ENCODE data around the gene GDNF. TPM values are rescaled to one million over a fixed set of nuclear protein-coding genes. Genes with fewer than 3 reads are reported as not detected.

The GDNF gene
- total RNA-seq, 4 donors from 2014 or later: not detected

DNA sequence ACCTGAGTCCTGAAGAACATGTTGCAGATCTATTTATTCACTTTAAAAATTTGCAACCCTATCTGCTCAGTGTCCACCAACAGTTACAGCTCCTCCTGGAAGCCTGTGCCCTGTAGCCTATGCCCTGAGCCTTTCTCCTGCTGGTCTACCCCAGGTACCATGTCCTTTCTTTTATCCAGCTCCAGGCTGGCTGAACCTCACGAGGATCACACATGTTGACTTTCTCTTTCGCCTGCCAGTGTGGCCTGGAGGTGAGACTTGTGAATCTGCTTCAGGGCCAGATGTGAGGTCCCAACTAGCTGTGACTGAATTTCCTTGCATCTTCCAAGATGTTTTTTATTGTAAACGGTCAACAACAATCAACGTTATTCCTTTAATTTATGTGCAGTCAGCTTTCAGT is 70.7 kb downstream of the GDNF start:
- Histone ChIP-seq H3K4me1 (peaks cover 0 to 4% (median 0%) of the 10 kb centered on the region in 4 donors), H3K9me3 (no peaks in the 10 kb centered on the region), H3K27ac (no peak overlapping the region), H3K4me3 (no peak overlapping the region), H3K36me3 (no peaks in the 10 kb centered on the region), H3K27me3 (no peaks in the 10 kb centered on the region)
- WGBS, 2 donors: 91 to 92% methylated on average over 4 of the region's 4 CpGs
- DNase-seq (ENCODE audit: low spot score in 2 of 2): no peak
- TF ChIP-seq EP300 (IDR thresholded peaks at IDR 0.05): no peak
- no peak for TF ChIP-seq POLR2A (IDR thresholded peaks at IDR 0.05)

DNA sequence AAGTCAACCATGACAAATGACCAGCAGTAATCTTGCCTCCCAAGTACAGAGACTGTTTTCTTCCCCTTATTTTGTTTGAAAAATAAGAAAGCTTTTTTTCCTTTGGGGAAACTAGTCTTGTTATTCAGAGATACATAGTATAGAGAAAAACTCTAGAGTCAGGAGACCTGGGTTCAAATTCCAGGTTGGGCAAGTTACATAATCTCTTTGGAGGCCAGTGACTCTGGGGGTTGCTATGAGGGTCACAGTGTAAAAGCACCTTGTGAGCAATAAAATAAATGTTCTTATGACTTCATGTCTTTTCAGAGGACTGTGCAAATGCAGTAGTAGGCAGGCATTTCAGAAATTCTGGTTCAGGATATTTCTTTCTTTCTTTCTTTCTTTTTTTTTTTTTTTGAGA is 71.5 kb downstream of the GDNF start:
- Histone ChIP-seq H3K9me3 (no peaks in the 10 kb centered on the region), H3K4me3 (no peak overlapping the region), H3K4me1 (peaks cover 0 to 4% (median 0%) of the 10 kb centered on the region in 4 donors), H3K27ac (peak overlapping the region in 1 of 4 donors; percentile 49), H3K27me3 (no peaks in the 10 kb centered on the region), H3K36me3 (no peaks in the 10 kb centered on the region)
- DNase-seq (ENCODE audit: low spot score in 2 of 2): no peak
- no peak for TF ChIP-seq CTCF (IDR thresholded peaks at IDR 0.05)
- no peak for TF ChIP-seq EP300 (IDR thresholded peaks at IDR 0.05)
- no peak for TF ChIP-seq POLR2A (IDR thresholded peaks at IDR 0.05)

DNA sequence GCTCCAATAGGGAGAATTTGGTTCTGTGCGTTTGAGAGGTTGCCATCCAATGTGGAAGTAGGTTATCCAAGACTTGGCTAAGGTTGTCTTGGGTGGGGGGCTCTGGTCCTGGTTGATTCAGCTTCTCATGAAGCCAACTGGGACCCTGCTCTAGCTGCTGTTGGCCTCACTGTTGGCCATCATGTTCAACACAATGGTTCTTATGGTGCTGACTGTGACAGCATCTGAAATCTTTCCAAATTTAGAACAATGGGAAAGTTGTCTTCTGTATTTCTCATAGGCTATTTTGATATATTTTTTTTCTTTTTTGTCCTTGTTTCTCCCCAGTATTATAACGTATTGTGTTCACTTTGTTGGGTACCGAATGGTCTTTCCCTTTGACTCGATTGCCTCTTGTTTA is 71.9 kb downstream of the GDNF start:
- TF ChIP-seq EP300 (IDR thresholded peaks at IDR 0.05) (no peak), CTCF (IDR thresholded peaks at IDR 0.05) (no peak), POLR2A (IDR thresholded peaks at IDR 0.05) (no peak)
- Histone ChIP-seq H3K27ac (no peak overlapping the region), H3K4me3 (no peak overlapping the region), H3K4me1 (peaks cover 0 to 4% (median 0%) of the 10 kb centered on the region in 4 donors), H3K9me3 (no peaks in the 10 kb centered on the region), H3K36me3 (no peaks in the 10 kb centered on the region), H3K27me3 (no peaks in the 10 kb centered on the region)
- WGBS, 2 donors: 47 to 61% methylated on average over 4 of the region's 4 CpGs
- DNase-seq (ENCODE audit: low spot score in 2 of 2): no peak

DNA sequence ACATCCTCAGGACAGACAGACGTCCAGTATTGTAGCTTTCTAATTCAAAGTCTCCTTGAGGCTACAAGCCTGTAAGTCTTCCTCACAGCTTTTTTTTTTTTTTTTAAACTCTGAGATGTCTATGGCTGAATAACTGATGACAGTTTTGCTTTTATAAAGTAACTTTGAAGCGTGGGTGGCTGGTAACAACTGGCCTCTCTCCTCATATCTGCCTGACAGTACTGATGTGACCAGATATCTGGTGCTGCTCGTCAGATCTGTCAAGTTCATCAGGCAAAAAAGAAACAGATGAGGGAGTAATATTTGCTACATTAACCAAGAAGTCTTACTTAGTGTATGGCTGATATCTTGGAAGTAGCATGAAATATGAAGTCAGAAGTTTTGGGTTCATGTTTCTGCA is 72.6 kb downstream of the GDNF start:
- 87 to 89% methylated on average over 3 of the region's 3 CpGs for WGBS, 2 donors
- Histone ChIP-seq H3K4me3 (no peak overlapping the region), H3K36me3 (no peaks in the 10 kb centered on the region), H3K27me3 (no peaks in the 10 kb centered on the region), H3K9me3 (no peaks in the 10 kb centered on the region), H3K27ac (no peak overlapping the region), H3K4me1 (peaks cover 0 to 4% (median 0%) of the 10 kb centered on the region in 4 donors)
- TF ChIP-seq POLR2A (IDR thresholded peaks at IDR 0.05) (no peak), EP300 (IDR thresholded peaks at IDR 0.05) (no peak), CTCF (IDR thresholded peaks at IDR 0.05) (no peak)
- no peak for DNase-seq (ENCODE audit: low spot score in 2 of 2)

Data from tibial nerve (tissue), 4 donors.